ENCODE data around the gene NPAS2. TPM values are rescaled to one million over a fixed set of nuclear protein-coding genes. Genes with fewer than 3 reads are reported as not detected.

NPAS2 gene
- polyA plus RNA-seq, 1 of the 3 experiments (the other 2 are of a cell fraction): 58.5 TPM

DNA sequence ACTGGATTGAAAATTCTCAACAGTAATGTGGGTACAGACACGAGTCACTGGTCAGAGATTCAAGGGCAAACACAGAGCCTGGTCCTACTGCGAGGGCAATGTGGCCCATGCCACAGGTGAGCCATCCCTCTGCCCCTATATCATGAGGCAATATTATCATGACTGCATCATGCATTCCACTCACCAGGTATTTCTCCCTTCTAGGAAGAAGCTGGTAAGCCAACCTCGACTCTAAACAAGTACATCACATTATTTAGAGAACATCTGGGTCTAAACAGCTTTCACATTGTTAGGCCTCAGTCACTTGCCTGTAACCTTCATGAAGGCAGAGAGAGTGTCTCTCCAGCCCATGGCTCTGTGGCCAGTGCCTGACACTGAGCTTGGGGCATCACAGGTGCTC, 167.6 kb downstream of the NPAS2 start:
- no peak overlapping the region for H3K4me2 ChIP-seq

More for the DNA sequence above, 167.6 kb downstream of the NPAS2 start:
- Histone ChIP-seq H3K4me3 (ENCODE audit: low read depth in 2 of 2, low read length in 1 of 2) (no peak overlapping the region), H3K27me3 (ENCODE audit: insufficient read depth) (no peaks in the 10 kb centered on the region), H3K9me2 (no peaks in the 10 kb centered on the region), H4K20me1 (ENCODE audit: insufficient read depth) (no peaks in the 10 kb centered on the region), H3K36me3 (replicated peaks in 1 of 2; ENCODE audit: control insufficient read depth in 1 of 2, insufficient read depth in 2 of 2, low read length in 1 of 2) (peaks cover 7 to 50% of the 10 kb centered on the region in 2 experiments), H3K79me2 (ENCODE audit: insufficient read depth) (no peaks in the 10 kb centered on the region), H3K9me3 (no peaks in the 10 kb centered on the region), H3F3A (replicated peaks; ENCODE audit: insufficient read depth) (no peaks in the 10 kb centered on the region), H3K27ac (ENCODE audit: low read depth in 2 of 2, low read length in 1 of 2) (no peak overlapping the region), H2AFZ (ENCODE audit: low read depth) (no peak overlapping the region), H3K9ac (no peak overlapping the region), H3K4me1 (ENCODE audit: control insufficient read depth in 1 of 2, insufficient read depth in 2 of 2, low read depth in 1 of 2, low read length in 1 of 2) (no peaks in the 10 kb centered on the region; a peak in 1 of 4 replicates)
- no peak for DNase-seq
- TF ChIP-seq ELF1 (IDR thresholded peaks at IDR 0.05) (no peak), POLR2AphosphoS5 (IDR thresholded peaks at IDR 0.05; ENCODE audit: low read depth, low read length) (no peak), FOXJ3 (CRISPR knock-in tag; IDR thresholded peaks at IDR 0.05) (no peak), TEAD4 (IDR thresholded peaks at IDR 0.05; ENCODE audit: borderline replicate concordance, insufficient read depth) (no peak), CHD2 (IDR thresholded peaks at IDR 0.05; ENCODE audit: low read length, partially characterized antibody) (no peak), NRF1 (IDR thresholded peaks at IDR 0.05; ENCODE audit: low read depth, low read length) (no peak), REST (IDR thresholded peaks at IDR 0.05; ENCODE audit: low read depth, low read length) (no peak), SIN3A (IDR thresholded peaks at IDR 0.05; ENCODE audit: borderline replicate concordance, low read depth, low read length) (no peak), USF1 (IDR thresholded peaks at IDR 0.05; ENCODE audit: borderline replicate concordance, low read depth) (no peak), MAX (IDR thresholded peaks at IDR 0.05; ENCODE audit: low read depth) (no peak)
- TF ChIP-seq, protein P1, sequence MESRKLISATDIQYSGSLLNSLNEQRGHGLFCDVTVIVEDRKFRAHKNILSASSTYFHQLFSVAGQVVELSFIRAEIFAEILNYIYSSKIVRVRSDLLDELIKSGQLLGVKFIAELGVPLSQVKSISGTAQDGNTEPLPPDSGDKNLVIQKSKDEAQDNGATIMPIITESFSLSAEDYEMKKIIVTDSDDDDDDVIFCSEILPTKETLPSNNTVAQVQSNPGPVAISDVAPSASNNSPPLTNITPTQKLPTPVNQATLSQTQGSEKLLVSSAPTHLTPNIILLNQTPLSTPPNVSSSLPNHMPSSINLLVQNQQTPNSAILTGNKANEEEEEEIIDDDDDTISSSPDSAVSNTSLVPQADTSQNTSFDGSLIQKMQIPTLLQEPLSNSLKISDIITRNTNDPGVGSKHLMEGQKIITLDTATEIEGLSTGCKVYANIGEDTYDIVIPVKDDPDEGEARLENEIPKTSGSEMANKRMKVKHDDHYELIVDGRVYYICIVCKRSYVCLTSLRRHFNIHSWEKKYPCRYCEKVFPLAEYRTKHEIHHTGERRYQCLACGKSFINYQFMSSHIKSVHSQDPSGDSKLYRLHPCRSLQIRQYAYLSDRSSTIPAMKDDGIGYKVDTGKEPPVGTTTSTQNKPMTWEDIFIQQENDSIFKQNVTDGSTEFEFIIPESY (IDR thresholded peaks at IDR 0.05; ENCODE audit: borderline replicate concordance, low read depth): no peak
- ChIA-PET POLR2A (no interaction called here), CTCF (interaction anchor here (0.6 to 6.6 kb wide), 6 partner anchors 218 to 725 kb away, joined by 3 to 118 read pairs (median 4); partner anchors contain the start of gene CREG2)
- 82% methylated on average over 1 of the region's 3 CpGs for WGBS (ENCODE audit: low lambda C conversion rate)

Data from SK-N-SH (cell line).